MM.1S (cell line): Measurements from ENCODE around the gene TUBA1B.

Experiments used
- EZH2phosphoT487 ChIP-seq: fragments of 300-600 bp; sonication (generic); IDR thresholded peaks from 2 replicates; pipeline ENCODE4 v1.6.1; 2018; ENCODE audit warnings: antibody characterized with exemption, low read length
- TF ChIP-seq, protein P1 (sequence below): fragments of 300-600 bp; sonication (generic); IDR thresholded peaks from 2 replicates; pipeline ENCODE4 v1.5.1; 2016; ENCODE audit warnings: antibody characterized with exemption, low read length, mixed read lengths

DNA sequence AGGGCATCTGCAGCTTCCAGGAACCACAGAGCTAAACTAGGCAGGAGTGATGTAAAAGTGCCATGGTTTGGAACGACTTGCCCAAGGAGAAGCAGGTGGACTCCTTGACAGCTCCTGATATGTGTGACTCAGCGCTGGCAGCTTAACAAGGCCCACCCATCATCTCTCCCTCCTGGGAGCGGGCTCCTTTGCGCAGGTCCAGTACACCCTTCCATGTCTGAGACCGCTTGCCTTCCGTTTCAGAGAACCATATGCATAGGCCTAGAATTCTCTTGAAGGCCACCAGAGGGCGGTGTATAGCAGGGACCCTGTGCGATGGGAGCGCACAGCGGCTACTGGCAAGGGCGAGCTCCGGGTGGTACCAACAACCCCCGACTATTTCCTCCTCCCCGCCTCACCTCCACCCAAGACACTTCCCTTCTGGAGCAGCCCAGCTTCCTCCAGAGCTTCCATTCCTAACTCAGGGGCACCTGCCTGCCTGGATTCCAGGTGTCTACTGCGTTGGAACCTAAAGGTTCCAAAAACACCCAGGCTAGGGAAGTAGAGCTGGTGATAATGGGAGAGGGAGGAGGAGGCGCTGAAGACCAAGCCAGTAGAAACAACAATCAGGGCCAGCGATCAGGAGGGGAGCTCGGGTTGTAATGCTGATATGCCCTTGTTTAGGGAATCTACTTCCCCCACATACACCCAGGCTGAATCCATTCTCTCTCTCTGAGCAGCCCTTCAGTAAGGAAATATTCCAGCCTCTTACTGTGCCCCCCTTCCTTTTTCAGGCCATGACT lies 42.9 kb downstream of the TUBA1B start:
- TF ChIP-seq, protein P1, sequence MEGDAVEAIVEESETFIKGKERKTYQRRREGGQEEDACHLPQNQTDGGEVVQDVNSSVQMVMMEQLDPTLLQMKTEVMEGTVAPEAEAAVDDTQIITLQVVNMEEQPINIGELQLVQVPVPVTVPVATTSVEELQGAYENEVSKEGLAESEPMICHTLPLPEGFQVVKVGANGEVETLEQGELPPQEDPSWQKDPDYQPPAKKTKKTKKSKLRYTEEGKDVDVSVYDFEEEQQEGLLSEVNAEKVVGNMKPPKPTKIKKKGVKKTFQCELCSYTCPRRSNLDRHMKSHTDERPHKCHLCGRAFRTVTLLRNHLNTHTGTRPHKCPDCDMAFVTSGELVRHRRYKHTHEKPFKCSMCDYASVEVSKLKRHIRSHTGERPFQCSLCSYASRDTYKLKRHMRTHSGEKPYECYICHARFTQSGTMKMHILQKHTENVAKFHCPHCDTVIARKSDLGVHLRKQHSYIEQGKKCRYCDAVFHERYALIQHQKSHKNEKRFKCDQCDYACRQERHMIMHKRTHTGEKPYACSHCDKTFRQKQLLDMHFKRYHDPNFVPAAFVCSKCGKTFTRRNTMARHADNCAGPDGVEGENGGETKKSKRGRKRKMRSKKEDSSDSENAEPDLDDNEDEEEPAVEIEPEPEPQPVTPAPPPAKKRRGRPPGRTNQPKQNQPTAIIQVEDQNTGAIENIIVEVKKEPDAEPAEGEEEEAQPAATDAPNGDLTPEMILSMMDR, result peak; percentile 93
- no peak for TF ChIP-seq EZH2phosphoT487
